ENCODE results near the gene LYZ.

Gene LYZ

GRCh38 chr12:69386921-69387320 is 38.7 kb downstream of the LYZ start:
- no peak for DNase-seq (ENCODE audit: low read depth)

GRCh38 chr12:69388371-69388770 is 40.2 kb downstream of the LYZ start:
- no peak for DNase-seq (ENCODE audit: low read depth)

- DNase-seq (ENCODE audit: low read depth) = no peak
Observed at GRCh38 chr12:69389831-69390230, 41.6 kb downstream of the LYZ start.

GRCh38 chr12:69392179-69392928 is 44.2 kb downstream of the LYZ start:
- DNase-seq (ENCODE audit: low read depth) = no peak

- no peak for DNase-seq (ENCODE audit: low read depth)
Observed at GRCh38 chr12:69396041-69396440, 47.9 kb downstream of the LYZ start.

GRCh38 chr12:69396963-69397362 is 48.8 kb downstream of the LYZ start:
- no peak for DNase-seq (ENCODE audit: low read depth)

GRCh38 chr12:69397978-69398377 is 49.8 kb downstream of the LYZ start:
- DNase-seq (ENCODE audit: low read depth) = no peak

GRCh38 chr12:69401940-69402339 is 53.8 kb downstream of the LYZ start:
- DNase-seq (ENCODE audit: low read depth) = no peak
